ENCODE data around the gene HDLBP.

- TF ChIP-seq SUZ12 (IDR thresholded peaks at IDR 0.05; ENCODE audit: extremely low read depth, insufficient read depth, insufficient read length), result no peak
- no peak for TF ChIP-seq ZNF274 (IDR thresholded peaks at IDR 0.05; ENCODE audit: low read depth, low read length)
- no peak for TF ChIP-seq YY1 (IDR thresholded peaks at IDR 0.05; ENCODE audit: insufficient read depth, insufficient read length)
Observed at GRCh38 chr2:241329669-241330615, 14.5 kb upstream of the HDLBP start.
